NB4 (cell line): ENCODE data around the gene C2orf66.

Source experiments
- DNase-seq: peaks from one replicate; pipeline ENCODE4 v3.0.0; 2010; ENCODE audit warnings: low read depth
- H3K4me3 ChIP-seq: one replicate; pipeline ENCODE4 v1.5.1; 2011; ENCODE audit warnings: mild to moderate bottlenecking, low read depth, low read length, moderate library complexity
- CTCF ChIP-seq: IDR thresholded peaks from one replicate; pipeline ENCODE4 v1.5.1; 2012; ENCODE audit warnings: low read depth, low read length
- MAX ChIP-seq: IDR thresholded peaks from 2 replicates; pipeline ENCODE4 v1.6.1; 2011; ENCODE audit warnings: low read depth, low read length
- MYC ChIP-seq: IDR thresholded peaks from 2 replicates; pipeline ENCODE4 v1.6.1; 2011; ENCODE audit warnings: low read depth, low read length
- POLR2A ChIP-seq: IDR thresholded peaks from 2 replicates; pipeline ENCODE4 v1.6.1; 2011; ENCODE audit warnings: mild to moderate bottlenecking; ENCODE audit not compliant: insufficient read length; ENCODE audit errors: extremely low read depth

Gene C2orf66

GRCh38 chr2:196801674-196802261 lies 7.4 kb downstream of the C2orf66 start:
- DNase-seq = no peak
- H3K4me3 ChIP-seq = no peak overlapping the region
- TF ChIP-seq POLR2A (no peak), CTCF (no peak), MYC (no peak), MAX (no peak)

GRCh38 chr2:196798980-196799379 lies 10.2 kb downstream of the C2orf66 start:
- TF ChIP-seq POLR2A = no peak
- TF ChIP-seq CTCF = no peak
- TF ChIP-seq MAX = no peak
- no peak for TF ChIP-seq MYC
- H3K4me3 ChIP-seq = peak overlapping the region; percentile 98
- peak; percentile 31 for DNase-seq

GRCh38 chr2:196792865-196793264 lies 16.3 kb downstream of the C2orf66 start:
- no peak for DNase-seq
- no peak overlapping the region for H3K4me3 ChIP-seq
- TF ChIP-seq CTCF = no peak
- TF ChIP-seq MYC = no peak
- TF ChIP-seq MAX = no peak
- TF ChIP-seq POLR2A = no peak

- DNase-seq = peak; percentile 16
- no peak for TF ChIP-seq CTCF
- no peak for TF ChIP-seq POLR2A
- TF ChIP-seq MAX = no peak
- TF ChIP-seq MYC = no peak
- no peak overlapping the region for H3K4me3 ChIP-seq
These were observed 25.6 kb downstream of the C2orf66 start for GRCh38 chr2:196783431-196784094.

- DNase-seq = no peak
- H3K4me3 ChIP-seq = no peak overlapping the region
These were observed 42.1 kb downstream of the C2orf66 start for GRCh38 chr2:196767101-196767500.

More at GRCh38 chr2:196767101-196767500, 42.1 kb downstream of the C2orf66 start:
- TF ChIP-seq MAX (no peak), POLR2A (no peak), CTCF (no peak), MYC (no peak)
